Activated CD4-positive, alpha-beta T cell treated with anti-CD3 and anti-CD28 coated beads, Interleukin-2, amount 10 ng/mL, durations not matched to agents 24 days and 14 days (primary cell): ENCODE data around the gene MTMR12. TPM values are rescaled to one million over a fixed set of nuclear protein-coding genes. Genes with fewer than 3 reads are reported as not detected.
"Not testable (repeated sequence)": the region's sequence is repeated elsewhere in the genome, so short reads cannot be mapped to it uniquely, and the experiment has no call there.

Experiments
- DNase-seq: peaks from one replicate; pipeline ENCODE4 v3.0.0; 2022
- H3K27ac Mint-ChIP-seq: one replicate; pipeline ENCODE4 v1.8.0; 2022; ENCODE audit warnings: mild to moderate bottlenecking, mixed read lengths
- H3K27me3 Mint-ChIP-seq: one replicate; pipeline ENCODE4 v1.8.0; 2022; ENCODE audit warnings: mixed read lengths
- H3K36me3 Mint-ChIP-seq: one replicate; pipeline ENCODE4 v1.8.0; 2022; ENCODE audit warnings: low read depth, mild to moderate bottlenecking, mixed read lengths
- H3K4me1 Mint-ChIP-seq: one replicate; pipeline ENCODE4 v1.8.0; 2021; ENCODE audit warnings: mixed read lengths
- H3K4me3 Mint-ChIP-seq: one replicate; pipeline ENCODE4 v1.8.0; 2022; ENCODE audit warnings: mild to moderate bottlenecking, moderate library complexity, mixed read lengths
- H3K9me3 Mint-ChIP-seq: one replicate; pipeline ENCODE4 v1.8.0; 2021; ENCODE audit warnings: mixed read lengths
- intact Hi-C: fragments of 100-400 bp; cut with micrococcal nuclease; formaldehyde crosslinking; loops from one replicate; pipeline ENCODE4 v1.15.1; 2023
- total RNA-seq: library from RNA; stranded (reverse); gene quantifications from 2 replicates; pipeline ENCODE4 v1.2.3, GENCODE V29; 2022

The MTMR12 gene
- total RNA-seq, 1 donor from 2014 or later = 26.5 TPM

DNA sequence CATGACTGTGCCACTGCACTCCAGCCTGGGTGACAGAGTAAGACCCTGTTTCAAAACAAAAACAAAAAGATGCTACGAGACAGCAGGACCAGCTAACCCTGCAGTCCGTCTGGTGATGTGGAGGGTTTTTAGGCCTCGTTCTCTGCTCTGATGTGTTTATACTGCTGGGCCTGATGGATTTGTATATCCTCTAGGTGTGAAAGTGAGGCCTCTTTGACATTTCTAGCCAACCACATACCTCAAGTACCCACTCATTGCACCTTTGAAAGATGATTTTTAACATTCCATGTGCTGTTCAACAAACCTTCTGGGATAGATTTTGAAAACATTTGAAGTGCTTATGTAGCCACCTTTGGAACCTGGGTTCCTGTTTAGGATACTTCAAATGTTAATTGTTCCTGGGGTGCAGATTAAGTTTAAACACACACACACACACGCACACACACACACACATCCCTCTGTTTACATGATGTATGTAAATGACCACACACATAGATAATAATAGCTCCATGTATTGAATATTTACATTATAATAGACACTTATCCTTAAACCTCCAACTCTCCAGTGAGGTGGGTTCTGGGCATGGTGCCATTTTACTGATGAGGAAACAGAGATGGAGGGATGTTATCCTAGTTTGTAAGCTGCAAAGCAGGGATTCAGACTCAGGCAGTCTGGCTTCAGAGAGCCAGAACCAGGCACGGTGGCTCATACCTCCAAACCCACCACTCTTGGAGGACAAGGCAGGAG, 89.8 kb downstream of the MTMR12 start:
- H3K27me3 Mint-ChIP-seq = no peaks in the 10 kb centered on the region
- H3K9me3 Mint-ChIP-seq = no peaks in the 10 kb centered on the region
- no peaks in the 10 kb centered on the region for H3K4me1 Mint-ChIP-seq
- H3K27ac Mint-ChIP-seq = no peak overlapping the region
- intact Hi-C loops = no loop called here
- no peak for DNase-seq
- no peaks in the 10 kb centered on the region for H3K36me3 Mint-ChIP-seq
- H3K4me3 Mint-ChIP-seq = no peak overlapping the region

DNA sequence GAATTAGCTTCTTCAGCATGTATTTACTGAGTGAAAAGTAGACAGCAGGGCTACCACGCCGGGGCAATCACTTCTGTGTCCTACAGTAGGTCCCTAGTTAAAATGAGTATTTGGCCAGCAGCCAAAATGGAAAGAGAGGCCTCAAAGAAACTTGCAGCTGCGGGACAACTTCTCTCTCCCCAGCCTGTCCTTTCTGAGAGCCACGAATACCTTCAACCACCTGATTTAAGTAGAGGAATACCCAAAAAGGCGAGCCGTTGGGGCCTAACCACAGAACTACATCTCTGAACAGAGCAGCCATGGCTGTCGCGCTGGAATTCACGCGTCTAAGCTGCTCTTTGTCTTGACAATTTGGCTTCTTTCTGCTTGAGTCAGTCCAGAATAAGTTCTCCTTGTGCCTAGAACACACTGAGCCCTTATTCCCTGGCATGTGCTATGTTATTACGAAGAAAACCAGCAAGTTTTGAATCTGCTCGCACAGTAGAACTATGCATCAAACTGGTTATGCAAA, 94.8 kb downstream of the MTMR12 start:
- Mint-ChIP-seq H3K27ac (no peak overlapping the region), H3K4me1 (peaks cover 5% of the 10 kb centered on the region), H3K36me3 (peaks cover 1% of the 10 kb centered on the region), H3K9me3 (peaks cover 3% of the 10 kb centered on the region), H3K27me3 (no peaks in the 10 kb centered on the region), H3K4me3 (no peak overlapping the region)
- no peak for DNase-seq
- intact Hi-C loops = no loop called here

DNA sequence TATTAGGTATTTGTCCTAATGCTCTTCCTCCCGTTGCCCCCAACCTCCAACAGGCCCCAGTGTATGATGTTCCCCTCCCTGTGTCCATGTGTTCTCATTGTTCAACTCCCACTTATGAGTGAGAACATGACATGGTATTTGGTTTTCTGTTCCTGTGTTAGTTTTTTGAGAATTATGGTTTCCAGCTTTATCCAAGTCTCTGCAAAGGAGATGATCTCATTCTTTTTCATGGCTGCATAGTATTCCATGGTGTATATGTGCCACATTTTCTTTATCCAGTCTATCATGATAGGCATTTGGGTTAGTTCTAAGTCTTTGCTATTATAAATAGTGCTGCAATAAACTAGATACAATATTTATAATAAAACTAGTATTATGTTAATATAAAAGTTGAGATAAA, 98.4 kb downstream of the MTMR12 start:
- not testable (repeated sequence) for H3K27ac Mint-ChIP-seq, H3K36me3 Mint-ChIP-seq, H3K27me3 Mint-ChIP-seq, H3K9me3 Mint-ChIP-seq, DNase-seq, H3K4me3 Mint-ChIP-seq
- intact Hi-C loops = loop anchor here (5.0 kb wide), 2 partner anchors 228 to 318 kb away; partner anchors contain the start of gene ZFR
- peaks cover 18% of the 10 kb centered on the region for H3K4me1 Mint-ChIP-seq

DNA sequence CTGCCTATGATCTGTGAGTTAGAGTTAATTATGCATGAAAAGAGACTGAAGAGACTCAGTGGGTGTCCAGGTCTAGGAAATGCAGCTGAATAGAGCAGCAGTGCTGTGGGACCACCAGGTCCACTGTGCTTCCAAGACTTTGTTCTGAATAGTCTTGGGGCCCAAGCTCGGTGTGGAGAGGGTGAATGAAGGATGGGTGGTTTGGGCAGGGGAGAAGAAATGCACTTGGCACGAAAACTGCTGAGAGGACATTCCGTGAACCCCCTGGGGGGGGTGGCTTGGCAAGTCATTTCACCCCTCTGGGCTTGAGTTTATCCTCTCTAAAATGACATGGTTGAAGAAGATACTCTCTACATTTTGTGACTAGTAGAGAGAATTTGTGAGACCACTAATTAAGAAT, 102.6 kb downstream of the MTMR12 start:
- Mint-ChIP-seq H3K9me3 (peaks cover 3% of the 10 kb centered on the region), H3K27ac (peak overlapping the region; percentile 91), H3K27me3 (no peaks in the 10 kb centered on the region), H3K36me3 (peaks cover 4% of the 10 kb centered on the region), H3K4me1 (peaks cover 22% of the 10 kb centered on the region), H3K4me3 (peak overlapping the region; percentile 23)
- intact Hi-C loops = loop anchor here (2.0 to 5.0 kb wide), 3 partner anchors 71 to 322 kb away; partner anchors contain the start of gene ZFR
- DNase-seq = no peak

DNA sequence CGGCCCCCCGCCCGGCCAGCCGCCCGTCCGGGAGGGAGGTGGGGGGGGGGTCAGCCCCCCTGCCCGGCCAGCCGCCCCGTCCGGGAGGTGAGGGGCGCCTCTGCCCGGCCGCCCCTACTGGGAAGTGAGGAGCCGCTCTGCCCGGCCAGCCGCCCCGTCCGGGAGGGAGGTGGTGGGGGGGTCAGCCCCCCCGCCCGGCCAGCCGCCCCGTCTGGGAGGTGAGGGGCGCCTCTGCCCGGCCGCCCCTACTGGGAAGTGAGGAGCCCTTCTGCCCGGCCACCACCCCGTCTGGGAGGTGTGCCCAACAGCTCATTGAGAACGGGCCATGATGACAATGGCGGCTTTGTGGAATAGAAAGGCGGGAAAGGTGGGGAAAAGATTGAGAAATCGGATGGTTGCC, 103.9 kb downstream of the MTMR12 start:
- H3K4me3 Mint-ChIP-seq, H3K27me3 Mint-ChIP-seq, intact Hi-C loops, H3K36me3 Mint-ChIP-seq, H3K9me3 Mint-ChIP-seq, H3K27ac Mint-ChIP-seq, DNase-seq: not testable (repeated sequence)
- H3K4me1 Mint-ChIP-seq = peaks cover 17% of the 10 kb centered on the region

DNA sequence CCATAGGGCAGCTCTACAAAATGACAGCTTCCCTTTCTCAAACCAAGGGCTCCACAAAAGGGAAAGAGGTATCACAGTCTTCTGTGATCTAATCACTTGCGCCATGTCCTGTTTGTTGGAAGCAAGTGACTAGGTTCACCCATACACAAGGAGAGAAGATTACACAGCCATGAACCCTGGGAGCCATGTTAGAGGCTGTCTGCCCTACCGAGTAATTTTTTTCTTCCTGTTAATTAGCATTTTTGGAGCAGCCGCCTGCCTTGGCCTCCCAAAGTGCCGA, 105.4 kb downstream of the MTMR12 start:
- no peak overlapping the region for H3K27ac Mint-ChIP-seq
- H3K9me3 Mint-ChIP-seq = no peaks in the 10 kb centered on the region
- H3K4me3 Mint-ChIP-seq = no peak overlapping the region
- H3K36me3 Mint-ChIP-seq = peaks cover 2% of the 10 kb centered on the region
- no peak for DNase-seq
- peaks cover 18% of the 10 kb centered on the region for H3K4me1 Mint-ChIP-seq
- no peaks in the 10 kb centered on the region for H3K27me3 Mint-ChIP-seq
- intact Hi-C loops = no loop called here

DNA sequence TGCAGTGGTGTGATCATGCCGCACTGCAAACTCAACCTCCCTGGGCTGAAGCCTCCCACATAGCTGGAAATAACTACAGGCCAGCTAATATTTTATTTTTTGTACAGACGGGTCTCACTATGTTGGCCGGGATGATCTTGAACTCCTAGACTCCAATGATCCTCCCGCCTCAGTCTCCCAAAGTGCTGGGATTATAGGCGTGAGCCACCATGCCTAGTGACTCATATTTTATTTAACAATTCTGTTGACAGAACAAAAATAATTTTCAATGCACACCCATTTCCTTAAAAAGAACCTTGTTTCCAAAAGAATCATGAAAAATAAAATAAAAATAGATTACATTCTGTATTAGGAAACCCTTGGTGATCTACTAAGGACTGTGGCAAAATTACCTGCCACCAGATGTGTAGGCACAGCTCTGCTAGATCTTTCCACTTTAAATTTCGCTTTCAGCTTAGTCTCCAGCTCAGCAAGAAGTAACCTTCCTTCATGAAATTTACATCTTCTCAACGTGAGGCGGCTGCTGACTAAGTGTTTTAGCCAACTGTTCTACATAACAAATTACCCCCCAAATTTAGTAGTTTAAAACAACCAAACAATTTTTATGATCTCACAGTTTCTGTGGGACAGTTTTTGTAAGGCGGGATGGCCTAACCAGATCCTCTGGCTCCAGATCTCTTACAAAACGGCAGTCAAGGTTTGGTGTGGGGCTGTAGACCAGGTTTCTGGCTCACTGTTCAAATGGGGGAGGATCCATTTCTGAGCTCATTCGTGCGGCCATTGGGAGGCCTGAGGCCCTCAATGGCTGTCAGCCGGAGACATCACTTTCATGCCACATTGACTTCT, 106.0 kb downstream of the MTMR12 start:
- Mint-ChIP-seq H3K4me3 (no peak overlapping the region), H3K27ac (peak overlapping the region; percentile 62), H3K27me3 (no peaks in the 10 kb centered on the region)

DNA sequence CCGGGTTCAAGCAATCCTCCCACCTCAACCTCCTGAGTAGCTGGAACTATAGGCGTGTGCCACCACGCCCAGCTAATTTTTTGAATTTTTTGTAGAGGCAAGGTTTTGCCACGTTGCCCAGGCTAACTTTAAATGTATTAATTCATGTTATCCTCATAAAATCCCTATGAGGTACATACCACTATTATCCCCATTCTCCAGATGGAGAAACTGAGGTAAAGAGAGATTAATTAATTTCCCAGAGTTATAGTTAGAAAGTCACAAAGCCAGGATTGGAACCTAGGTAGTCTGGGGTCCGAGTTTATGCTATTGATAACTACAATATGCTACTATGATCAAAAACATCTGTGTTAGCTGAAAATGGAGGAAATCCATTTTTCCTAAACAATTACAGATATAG, 106.7 kb downstream of the MTMR12 start:
- intact Hi-C loops = no loop called here
- H3K4me1 Mint-ChIP-seq = peaks cover 14% of the 10 kb centered on the region
- H3K9me3 Mint-ChIP-seq = no peaks in the 10 kb centered on the region
- no peak overlapping the region for H3K4me3 Mint-ChIP-seq
- peaks cover 2% of the 10 kb centered on the region for H3K36me3 Mint-ChIP-seq
- DNase-seq = no peak
- H3K27me3 Mint-ChIP-seq = no peaks in the 10 kb centered on the region
- no peak overlapping the region for H3K27ac Mint-ChIP-seq

More for the DNA sequence above, 106.0 kb downstream of the MTMR12 start:
- H3K4me1 Mint-ChIP-seq = peaks cover 17% of the 10 kb centered on the region
- no peaks in the 10 kb centered on the region for H3K9me3 Mint-ChIP-seq
- H3K36me3 Mint-ChIP-seq = peaks cover 2% of the 10 kb centered on the region
- intact Hi-C loops = no loop called here
- no peak for DNase-seq

DNA sequence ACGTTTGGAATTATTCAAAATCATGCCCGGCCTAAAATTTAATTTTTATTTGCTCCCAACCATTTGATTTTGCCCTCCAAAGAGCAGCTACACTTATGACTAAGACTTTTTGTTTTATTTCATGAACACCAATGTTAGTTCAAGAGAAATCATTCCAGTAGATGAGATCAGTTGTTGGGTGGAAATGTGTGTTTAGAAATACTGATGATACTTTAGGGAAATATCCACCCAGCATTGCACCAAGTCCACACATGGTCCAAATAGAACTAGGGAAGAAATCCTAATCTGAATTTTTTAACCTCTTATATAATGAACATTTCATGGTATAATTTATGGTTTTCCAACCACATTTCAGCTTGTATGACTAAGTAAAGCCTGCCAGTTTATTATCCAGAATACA, 110.3 kb downstream of the MTMR12 start:
- no peak for DNase-seq
- Mint-ChIP-seq H3K27ac (no peak overlapping the region), H3K4me1 (peaks cover 8% of the 10 kb centered on the region)

DNA sequence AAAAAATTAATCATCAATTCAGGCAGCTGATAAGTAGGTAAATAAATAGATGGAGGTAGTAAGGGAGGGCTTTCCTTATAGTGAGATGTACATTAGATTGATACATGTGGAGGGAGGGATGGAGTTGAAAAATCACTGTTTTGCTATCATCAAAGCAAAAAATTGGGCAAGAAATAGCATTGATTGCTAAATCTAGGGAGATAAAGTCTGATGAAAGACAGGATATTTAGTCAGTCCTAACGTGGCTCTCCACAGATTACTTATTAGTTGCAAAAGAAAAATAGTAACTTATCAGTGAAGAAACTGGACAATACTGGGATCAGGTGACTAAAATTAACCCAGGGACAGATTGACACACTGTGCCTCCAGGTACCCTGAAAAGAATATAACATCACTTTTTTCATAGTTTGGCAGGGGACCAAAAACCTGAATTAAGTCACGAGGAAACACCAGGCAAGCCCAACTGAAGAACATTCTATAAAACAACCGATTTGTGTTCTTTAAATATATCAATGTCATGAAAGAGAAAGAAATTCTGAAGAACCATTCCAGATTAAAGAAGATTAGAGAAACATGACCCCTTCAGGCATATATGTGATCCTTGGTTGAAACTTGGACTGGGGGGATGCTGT, 111.5 kb downstream of the MTMR12 start:
- peaks cover 4% of the 10 kb centered on the region for H3K4me1 Mint-ChIP-seq
- DNase-seq = no peak
- no peak overlapping the region for H3K4me3 Mint-ChIP-seq
- H3K9me3 Mint-ChIP-seq = no peaks in the 10 kb centered on the region
- intact Hi-C loops = no loop called here
- H3K27ac Mint-ChIP-seq = no peak overlapping the region
- H3K27me3 Mint-ChIP-seq = peaks cover 5% of the 10 kb centered on the region
- H3K36me3 Mint-ChIP-seq = no peaks in the 10 kb centered on the region

More for the DNA sequence above, 110.3 kb downstream of the MTMR12 start:
- intact Hi-C loops = no loop called here
- Mint-ChIP-seq H3K4me3 (no peak overlapping the region), H3K36me3 (no peaks in the 10 kb centered on the region), H3K27me3 (peaks cover 2% of the 10 kb centered on the region), H3K9me3 (no peaks in the 10 kb centered on the region)

DNA sequence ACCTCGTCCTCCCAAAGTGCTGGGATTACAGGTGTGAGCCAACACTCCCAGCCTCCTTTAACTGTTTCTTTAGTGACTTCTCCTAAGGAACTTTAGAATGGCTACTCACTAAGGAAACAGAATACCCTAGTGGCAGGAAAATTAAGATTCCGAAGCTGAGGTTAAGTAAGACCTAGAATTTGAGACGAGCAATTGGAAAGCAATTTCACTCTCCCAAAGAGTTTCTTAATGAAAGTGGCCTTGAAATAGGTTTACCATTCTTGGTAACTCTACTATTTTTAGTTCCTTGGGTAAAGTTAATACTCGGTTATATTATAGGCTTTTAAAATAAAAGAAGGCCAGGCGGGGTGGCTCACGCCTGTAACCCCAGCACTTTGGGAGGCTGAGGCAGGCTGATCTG, 115.7 kb downstream of the MTMR12 start:
- DNase-seq = no peak

DNA sequence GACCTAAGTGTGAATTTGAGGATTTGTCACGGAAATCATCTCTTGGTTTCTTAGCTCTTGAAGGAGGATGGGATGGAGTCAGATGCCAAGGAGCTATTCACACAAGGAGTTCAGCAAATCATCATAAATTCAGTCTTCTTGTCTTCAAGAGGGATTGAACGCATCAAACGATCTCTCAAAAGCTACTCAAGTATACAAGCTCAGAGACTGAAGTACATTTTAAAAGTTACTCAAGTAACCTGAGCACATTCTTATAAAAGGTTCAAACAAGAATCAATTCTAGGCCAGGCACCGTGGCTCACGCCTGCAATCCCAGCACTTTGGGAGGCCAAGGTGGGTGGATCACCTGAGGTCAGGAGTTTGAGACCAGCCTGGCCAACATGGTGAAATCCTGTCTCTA, 117.5 kb downstream of the MTMR12 start:
- H3K27me3 Mint-ChIP-seq = peaks cover 17% of the 10 kb centered on the region
- H3K4me1 Mint-ChIP-seq = peaks cover 6% of the 10 kb centered on the region
- H3K9me3 Mint-ChIP-seq = no peaks in the 10 kb centered on the region
- DNase-seq = no peak
- no peaks in the 10 kb centered on the region for H3K36me3 Mint-ChIP-seq
- no peak overlapping the region for H3K27ac Mint-ChIP-seq
- no peak overlapping the region for H3K4me3 Mint-ChIP-seq
- intact Hi-C loops = no loop called here

More for the DNA sequence above, 115.7 kb downstream of the MTMR12 start:
- Mint-ChIP-seq H3K4me1 (peaks cover 6% of the 10 kb centered on the region), H3K27ac (no peak overlapping the region), H3K4me3 (no peak overlapping the region), H3K27me3 (peaks cover 17% of the 10 kb centered on the region), H3K36me3 (no peaks in the 10 kb centered on the region), H3K9me3 (no peaks in the 10 kb centered on the region)
- intact Hi-C loops = no loop called here

DNA sequence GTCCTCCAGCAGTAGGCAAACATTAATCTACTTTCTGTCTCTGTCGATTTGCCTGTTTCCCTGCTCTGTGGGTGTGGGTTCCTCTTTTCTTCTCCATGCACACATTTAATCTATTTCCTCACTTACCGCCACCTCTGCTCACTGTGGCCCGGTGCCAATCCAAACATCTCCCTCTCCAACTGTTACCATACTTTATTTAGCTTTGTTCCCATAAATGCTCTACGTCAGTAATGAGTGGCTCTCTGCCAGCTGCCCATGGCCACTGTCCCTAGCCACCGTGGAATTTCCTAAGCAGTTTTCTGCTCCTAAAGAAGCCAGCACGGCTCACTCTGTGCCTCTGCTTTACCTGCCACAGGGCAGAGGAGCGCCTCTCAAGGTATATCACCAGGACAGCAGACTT, 119.1 kb downstream of the MTMR12 start:
- Mint-ChIP-seq H3K9me3 (no peaks in the 10 kb centered on the region), H3K4me1 (peaks cover 4% of the 10 kb centered on the region), H3K36me3 (no peaks in the 10 kb centered on the region), H3K4me3 (no peak overlapping the region), H3K27me3 (peaks cover 16% of the 10 kb centered on the region), H3K27ac (peak overlapping the region; percentile 1)
- intact Hi-C loops = no loop called here
- no peak for DNase-seq

DNA sequence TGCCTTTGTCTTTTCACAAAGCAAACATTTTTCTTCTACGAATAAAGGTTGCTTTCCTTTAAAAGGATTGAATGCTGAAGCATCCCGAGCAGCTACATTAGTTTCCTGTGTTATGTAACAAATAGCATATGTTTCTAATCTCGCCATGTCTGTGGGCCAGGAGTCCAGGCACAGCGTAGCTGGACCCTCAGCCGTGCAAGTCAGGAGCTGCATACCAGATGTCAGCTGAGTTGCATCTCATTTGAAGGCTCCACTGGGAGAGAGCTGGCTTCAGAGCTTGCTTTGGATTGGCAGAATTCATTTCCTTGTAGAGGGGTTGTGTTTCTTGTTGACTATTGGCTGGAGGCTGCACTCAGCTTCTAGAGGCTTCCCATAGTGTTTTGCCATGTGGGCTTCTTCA, 122.6 kb downstream of the MTMR12 start:
- H3K36me3 Mint-ChIP-seq = no peaks in the 10 kb centered on the region
- H3K4me3 Mint-ChIP-seq = no peak overlapping the region
- H3K9me3 Mint-ChIP-seq = peaks cover 7% of the 10 kb centered on the region
- peaks cover 11% of the 10 kb centered on the region for H3K27me3 Mint-ChIP-seq
- H3K27ac Mint-ChIP-seq = no peak overlapping the region
- peaks cover 4% of the 10 kb centered on the region for H3K4me1 Mint-ChIP-seq
- DNase-seq = no peak
- intact Hi-C loops = no loop called here
